Testis (tissue), 2 donors: ENCODE data around the gene FRMD3.

Experiments
- POLR2A ChIP-seq: fragments of 450-650 bp; IDR thresholded peaks from one replicate; pipeline ENCODE4 v1.6.1; 2017; ENCODE audit warnings: antibody characterized with exemption, mild to moderate bottlenecking, moderate library complexity
- TF ChIP-seq, protein P1 (sequence below), 3 experiments: fragments of 450-650 bp in 2 of 3; fragments of 200-600 bp in 1 of 3; sonication (generic) in 1 of 3; IDR thresholded peaks; one replicate each; pipeline ENCODE4 v1.5.1; 2016 to 2019; ENCODE audit warnings: antibody characterized with exemption in 3 of 3, mild to moderate bottlenecking in 2 of 3, moderate library complexity in 1 of 3

DNA sequence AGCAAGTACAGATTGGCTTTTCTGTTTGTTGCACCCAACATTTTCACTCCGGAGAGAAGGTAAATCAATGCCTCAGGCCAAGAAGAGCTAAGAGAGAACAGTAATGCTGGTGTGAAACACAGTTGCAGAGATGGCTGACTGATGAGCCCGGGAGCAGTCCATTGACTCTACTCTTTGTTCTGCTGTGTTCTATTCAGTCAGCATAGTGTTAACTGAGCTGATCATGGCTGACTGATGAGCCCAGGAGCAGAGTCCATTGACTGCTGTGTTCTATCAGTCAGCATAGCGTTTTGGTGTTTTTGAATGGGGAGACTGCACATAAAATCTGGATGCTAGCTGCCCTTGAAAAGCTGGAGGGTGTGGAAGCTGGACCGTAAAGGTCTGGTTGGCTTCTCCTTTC lies 141.4 kb downstream of the FRMD3 start:
- no peak for TF ChIP-seq POLR2A
- TF ChIP-seq, protein P1, sequence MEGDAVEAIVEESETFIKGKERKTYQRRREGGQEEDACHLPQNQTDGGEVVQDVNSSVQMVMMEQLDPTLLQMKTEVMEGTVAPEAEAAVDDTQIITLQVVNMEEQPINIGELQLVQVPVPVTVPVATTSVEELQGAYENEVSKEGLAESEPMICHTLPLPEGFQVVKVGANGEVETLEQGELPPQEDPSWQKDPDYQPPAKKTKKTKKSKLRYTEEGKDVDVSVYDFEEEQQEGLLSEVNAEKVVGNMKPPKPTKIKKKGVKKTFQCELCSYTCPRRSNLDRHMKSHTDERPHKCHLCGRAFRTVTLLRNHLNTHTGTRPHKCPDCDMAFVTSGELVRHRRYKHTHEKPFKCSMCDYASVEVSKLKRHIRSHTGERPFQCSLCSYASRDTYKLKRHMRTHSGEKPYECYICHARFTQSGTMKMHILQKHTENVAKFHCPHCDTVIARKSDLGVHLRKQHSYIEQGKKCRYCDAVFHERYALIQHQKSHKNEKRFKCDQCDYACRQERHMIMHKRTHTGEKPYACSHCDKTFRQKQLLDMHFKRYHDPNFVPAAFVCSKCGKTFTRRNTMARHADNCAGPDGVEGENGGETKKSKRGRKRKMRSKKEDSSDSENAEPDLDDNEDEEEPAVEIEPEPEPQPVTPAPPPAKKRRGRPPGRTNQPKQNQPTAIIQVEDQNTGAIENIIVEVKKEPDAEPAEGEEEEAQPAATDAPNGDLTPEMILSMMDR (IDR thresholded peaks at IDR 0.05): no peak
